ENCODE measurements around the gene TRIP13. TPM values are rescaled to one million over a fixed set of nuclear protein-coding genes. Genes with fewer than 3 reads are reported as not detected.

The TRIP13 gene
- total RNA-seq, 2 experiments from 2014 or later: 33.4 to 38.6 TPM

- H3K36me3 Mint-ChIP-seq (ENCODE audit: low read depth): peaks cover 13% of the 10 kb centered on the region
- no peaks in the 10 kb centered on the region for H3K9me3 Mint-ChIP-seq
- ChIA-PET CTCF (no interaction called here), POLR2A (no interaction called here)
- no peak overlapping the region for H3K4me3 Mint-ChIP-seq
- no peak for DNase-seq
- H3K27ac Mint-ChIP-seq: no peak overlapping the region
- no peaks in the 10 kb centered on the region for H3K4me1 Mint-ChIP-seq
- no peaks in the 10 kb centered on the region for H3K27me3 Mint-ChIP-seq
These were observed 32.1 kb upstream of the TRIP13 start for GRCh38 chr5:860506-861150.

GRCh38 chr5:861442-862366, 31.0 kb upstream of the TRIP13 start:
- H3K27ac Mint-ChIP-seq: no peak overlapping the region
- no peaks in the 10 kb centered on the region for H3K27me3 Mint-ChIP-seq
- CTCF ChIA-PET: no interaction called here
- no peak overlapping the region for H3K4me3 Mint-ChIP-seq
- no peak for DNase-seq
- H3K36me3 Mint-ChIP-seq (ENCODE audit: low read depth): peaks cover 18% of the 10 kb centered on the region
- H3K9me3 Mint-ChIP-seq: no peaks in the 10 kb centered on the region
- no peaks in the 10 kb centered on the region for H3K4me1 Mint-ChIP-seq
- POLR2A ChIA-PET: no interaction called here

GRCh38 chr5:862367-863243, 30.1 kb upstream of the TRIP13 start:
- DNase-seq: no peak
- H3K27me3 Mint-ChIP-seq: no peaks in the 10 kb centered on the region
- no peaks in the 10 kb centered on the region for H3K9me3 Mint-ChIP-seq
- H3K27ac Mint-ChIP-seq: no peak overlapping the region
- H3K4me3 Mint-ChIP-seq: no peak overlapping the region
- H3K4me1 Mint-ChIP-seq: no peaks in the 10 kb centered on the region
- CTCF ChIA-PET: no interaction called here
- peaks cover 22% of the 10 kb centered on the region for H3K36me3 Mint-ChIP-seq (ENCODE audit: low read depth)
- POLR2A ChIA-PET: no interaction called here

- H3K27me3 Mint-ChIP-seq: no peaks in the 10 kb centered on the region
- no peak overlapping the region for H3K27ac Mint-ChIP-seq
- no peaks in the 10 kb centered on the region for H3K4me1 Mint-ChIP-seq
- H3K4me3 Mint-ChIP-seq: no peak overlapping the region
- ChIA-PET POLR2A (no interaction called here), CTCF (no interaction called here)
- no peak for DNase-seq
- peaks cover 29% of the 10 kb centered on the region for H3K36me3 Mint-ChIP-seq (ENCODE audit: low read depth)
- H3K9me3 Mint-ChIP-seq: no peaks in the 10 kb centered on the region
These were observed 29.4 kb upstream of the TRIP13 start for GRCh38 chr5:863244-863805.

GRCh38 chr5:864492-865167, 28.1 kb upstream of the TRIP13 start:
- DNase-seq: no peak
- Mint-ChIP-seq H3K27me3 (no peaks in the 10 kb centered on the region), H3K9me3 (no peaks in the 10 kb centered on the region), H3K27ac (no peak overlapping the region), H3K4me3 (no peak overlapping the region), H3K36me3 (ENCODE audit: low read depth) (peaks cover 37% of the 10 kb centered on the region), H3K4me1 (no peaks in the 10 kb centered on the region)
- POLR2A ChIA-PET: no interaction called here
- CTCF ChIA-PET: interaction anchor here (1.8 kb wide), 1 partner anchor 15 kb away, joined by 4 read pairs; no protein-coding TSS in a partner anchor

- no peak overlapping the region for H3K27ac Mint-ChIP-seq
- POLR2A ChIA-PET: no interaction called here
These were observed 27.5 kb upstream of the TRIP13 start for GRCh38 chr5:865168-865521.

GRCh38 chr5:865771-866170, 26.9 kb upstream of the TRIP13 start:
- Mint-ChIP-seq H3K4me1 (no peaks in the 10 kb centered on the region), H3K27ac (no peak overlapping the region), H3K4me3 (no peak overlapping the region), H3K27me3 (no peaks in the 10 kb centered on the region), H3K36me3 (ENCODE audit: low read depth) (peaks cover 45% of the 10 kb centered on the region), H3K9me3 (no peaks in the 10 kb centered on the region)
- CTCF ChIA-PET: interaction anchor here (1.8 kb wide), 1 partner anchor 17 kb away, joined by 4 read pairs; no protein-coding TSS in a partner anchor
- DNase-seq: no peak
- POLR2A ChIA-PET: no interaction called here

More at GRCh38 chr5:865168-865521, 27.5 kb upstream of the TRIP13 start:
- no peaks in the 10 kb centered on the region for H3K27me3 Mint-ChIP-seq
- H3K4me3 Mint-ChIP-seq: no peak overlapping the region
- peaks cover 42% of the 10 kb centered on the region for H3K36me3 Mint-ChIP-seq (ENCODE audit: low read depth)
- DNase-seq: no peak
- no peaks in the 10 kb centered on the region for H3K9me3 Mint-ChIP-seq
- CTCF ChIA-PET: interaction anchor here (1.8 kb wide), 1 partner anchor 16 kb away, joined by 4 read pairs; no protein-coding TSS in a partner anchor
- no peaks in the 10 kb centered on the region for H3K4me1 Mint-ChIP-seq

- H3K27ac Mint-ChIP-seq: no peak overlapping the region
- DNase-seq: no peak
- no peaks in the 10 kb centered on the region for H3K27me3 Mint-ChIP-seq
- H3K9me3 Mint-ChIP-seq: no peaks in the 10 kb centered on the region
- POLR2A ChIA-PET: no interaction called here
- H3K4me3 Mint-ChIP-seq: no peak overlapping the region
- H3K4me1 Mint-ChIP-seq: no peaks in the 10 kb centered on the region
- peaks cover 57% of the 10 kb centered on the region for H3K36me3 Mint-ChIP-seq (ENCODE audit: low read depth)
- CTCF ChIA-PET: no interaction called here
These were observed 25.3 kb upstream of the TRIP13 start for GRCh38 chr5:867300-867870.

GRCh38 chr5:868428-869135, 24.1 kb upstream of the TRIP13 start:
- no peak overlapping the region for H3K4me3 Mint-ChIP-seq
- H3K36me3 Mint-ChIP-seq (ENCODE audit: low read depth): peaks cover 57% of the 10 kb centered on the region
- H3K27ac Mint-ChIP-seq: no peak overlapping the region

GRCh38 chr5:870956-871355, 21.7 kb upstream of the TRIP13 start:
- no peaks in the 10 kb centered on the region for H3K9me3 Mint-ChIP-seq
- no peaks in the 10 kb centered on the region for H3K27me3 Mint-ChIP-seq
- POLR2A ChIA-PET: no interaction called here
- H3K27ac Mint-ChIP-seq: no peak overlapping the region
- H3K4me1 Mint-ChIP-seq: no peaks in the 10 kb centered on the region
- H3K36me3 Mint-ChIP-seq (ENCODE audit: low read depth): peaks cover 61% of the 10 kb centered on the region
- no peak for DNase-seq
- CTCF ChIA-PET: no interaction called here
- no peak overlapping the region for H3K4me3 Mint-ChIP-seq

More at GRCh38 chr5:868428-869135, 24.1 kb upstream of the TRIP13 start:
- POLR2A ChIA-PET: no interaction called here
- no peaks in the 10 kb centered on the region for H3K9me3 Mint-ChIP-seq
- H3K4me1 Mint-ChIP-seq: no peaks in the 10 kb centered on the region
- no peak for DNase-seq
- no peaks in the 10 kb centered on the region for H3K27me3 Mint-ChIP-seq
- CTCF ChIA-PET: no interaction called here

- Mint-ChIP-seq H3K27ac (no peak overlapping the region), H3K4me1 (no peaks in the 10 kb centered on the region), H3K27me3 (no peaks in the 10 kb centered on the region), H3K4me3 (no peak overlapping the region), H3K36me3 (ENCODE audit: low read depth) (peaks cover 58% of the 10 kb centered on the region), H3K9me3 (no peaks in the 10 kb centered on the region)
- ChIA-PET CTCF (no interaction called here), POLR2A (no interaction called here)
- no peak for DNase-seq
These were observed 20.9 kb upstream of the TRIP13 start for GRCh38 chr5:871596-872298.

All from activated CD4-positive, alpha-beta T cell treated with anti-CD3 and anti-CD28 coated beads, Interleukin-2, amount 10 ng/mL, durations not matched to agents 7 days and 5 days (primary cell).